HG03469 (cell line): Measurements from ENCODE around the gene SLC25A21.
"Not testable (repeated sequence)": the region's sequence is repeated elsewhere in the genome, so short reads cannot be mapped to it uniquely, and the experiment has no call there.

Experiments
- ATAC-seq: cut with Tn5 transposase; IDR thresholded peaks from one replicate; pipeline ENCODE4 v1.9.1; 2021; ENCODE audit warnings: mild to moderate bottlenecking, moderate library complexity, moderate number of reproducible peaks; ENCODE audit not compliant: unreplicated experiment

Gene SLC25A21

DNA sequence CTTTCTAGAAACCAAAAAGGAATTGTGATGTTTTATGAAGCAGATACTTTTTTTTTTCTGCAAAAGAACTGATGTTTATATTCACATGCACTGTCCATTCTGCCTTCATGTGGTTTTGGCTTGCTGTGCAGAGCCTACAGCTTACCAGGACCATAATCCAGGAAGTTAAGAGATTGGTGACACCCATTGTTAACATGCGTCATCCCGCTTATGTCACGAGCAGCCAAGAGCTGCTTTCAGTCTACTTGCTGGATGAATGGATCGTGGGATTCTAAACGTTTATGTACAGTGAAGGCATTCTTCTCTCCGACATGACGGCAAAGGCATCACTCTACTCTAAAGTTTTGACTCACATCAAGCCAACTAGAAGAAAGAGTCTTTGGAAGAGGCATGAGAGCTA is 434.1 kb downstream of the SLC25A21 start:
- no peak for ATAC-seq

DNA sequence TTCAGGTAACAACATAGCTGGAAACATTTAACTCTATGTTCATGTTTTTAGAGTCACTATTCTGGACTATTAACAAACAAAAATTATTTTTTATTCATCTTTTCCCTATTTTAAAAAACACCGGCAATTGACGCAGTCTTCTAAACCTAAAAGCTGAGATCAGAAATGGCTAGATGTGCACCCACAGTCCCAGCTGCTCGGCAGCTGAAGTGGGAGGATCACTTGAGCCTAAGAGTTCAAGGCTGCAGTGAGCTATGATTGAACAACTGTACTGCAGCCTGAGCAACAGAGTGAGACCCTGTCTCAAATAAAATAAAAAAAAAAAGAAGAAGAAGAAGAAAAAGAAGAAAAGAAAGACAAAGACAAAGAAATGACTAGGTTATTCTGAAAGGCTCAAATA is 446.3 kb downstream of the SLC25A21 start:
- no peak for ATAC-seq

DNA sequence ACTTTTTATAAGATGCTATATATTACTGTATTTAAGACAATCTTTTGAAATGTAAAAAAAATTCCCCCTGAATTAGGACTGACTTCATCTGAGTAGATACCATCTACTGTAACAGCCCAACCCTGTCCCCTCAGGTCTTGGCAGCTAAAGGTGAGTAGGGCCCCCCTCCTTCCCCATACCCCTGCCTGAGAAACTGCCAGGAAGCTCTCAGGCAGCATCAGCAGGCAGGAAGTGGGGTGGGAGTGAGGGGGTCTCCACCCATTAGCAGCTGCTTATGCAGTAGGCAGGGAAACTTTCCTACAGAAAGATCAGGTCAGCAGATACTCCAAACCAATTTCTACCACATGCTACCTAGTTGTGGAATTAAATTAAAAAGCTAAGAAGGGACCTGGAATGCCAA is 448.2 kb downstream of the SLC25A21 start:
- ATAC-seq, result no peak

DNA sequence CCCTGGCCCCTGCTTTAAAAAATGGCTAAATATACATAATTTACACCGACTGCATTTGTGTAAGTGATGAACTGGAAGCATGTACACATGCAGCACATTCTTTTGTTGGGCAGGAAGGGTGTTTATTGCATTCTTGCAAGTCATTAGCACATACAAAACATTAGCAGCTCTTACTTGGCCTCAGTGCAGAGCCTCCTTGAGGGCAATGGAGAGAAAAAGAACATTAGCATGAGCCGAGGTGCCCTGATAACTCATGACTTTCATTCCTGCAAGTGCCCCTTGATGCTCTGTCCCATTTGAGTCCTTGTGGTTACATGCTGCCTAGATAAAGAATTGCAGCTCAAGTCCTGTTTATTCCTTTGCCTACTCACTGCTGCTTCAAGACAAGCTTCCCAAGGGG is 448.9 kb downstream of the SLC25A21 start:
- ATAC-seq, result no peak

DNA sequence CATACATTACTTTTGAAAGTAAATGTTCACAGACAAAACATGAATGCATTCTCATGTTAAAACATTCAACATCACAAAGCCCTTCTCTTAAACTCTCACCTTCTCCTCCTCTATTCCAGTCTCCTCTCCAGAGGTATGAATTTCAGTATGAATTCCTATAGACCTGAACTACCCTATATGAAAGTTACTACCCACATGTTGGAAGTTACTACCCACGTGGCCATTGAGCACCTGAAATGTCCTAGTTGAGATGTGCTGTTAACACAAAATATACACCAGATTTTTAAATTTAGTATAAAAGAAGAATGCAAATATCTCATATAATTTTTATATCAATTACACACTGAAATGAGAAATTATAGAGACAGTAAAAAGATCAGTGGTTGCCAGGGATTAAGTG is 450.5 kb downstream of the SLC25A21 start:
- ATAC-seq, result no peak

DNA sequence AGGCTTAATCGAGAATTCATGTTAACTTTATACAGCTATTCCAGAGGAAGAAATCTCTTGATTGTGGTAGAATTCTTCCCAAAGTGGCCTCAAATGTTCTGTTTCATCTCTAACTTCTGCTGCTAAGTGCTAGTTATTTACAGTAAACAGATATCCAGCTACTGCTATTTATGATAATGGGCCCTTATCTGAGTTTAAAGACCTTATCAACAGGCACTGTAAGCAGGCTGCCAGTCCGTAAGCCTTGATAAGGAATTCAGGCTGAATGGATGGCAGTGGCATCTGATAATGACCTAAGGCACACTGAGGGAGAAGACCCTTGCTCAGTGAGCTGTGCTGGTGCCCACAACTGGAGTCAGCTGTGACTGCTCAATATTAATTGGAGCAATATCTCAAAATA is 451.7 kb downstream of the SLC25A21 start:
- no peak for ATAC-seq

DNA sequence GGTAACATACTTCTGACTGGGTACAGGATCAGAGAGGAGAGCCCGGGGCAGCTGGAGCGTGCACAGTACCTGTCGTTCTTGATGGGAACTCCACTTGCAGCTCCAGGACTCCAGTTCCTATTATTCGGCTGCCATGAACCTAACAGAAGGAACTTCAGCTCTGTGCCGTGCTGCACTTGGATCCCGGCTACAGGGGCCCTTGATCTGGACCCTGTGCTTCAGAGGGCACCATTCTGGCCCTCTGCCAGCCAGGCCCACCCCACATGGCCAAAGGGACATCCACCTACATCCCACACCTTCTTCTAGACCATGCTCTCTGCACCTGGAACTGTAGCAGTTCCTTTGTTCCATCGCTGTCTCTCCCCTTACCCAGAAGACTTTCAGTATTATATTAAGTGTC is 452.6 kb downstream of the SLC25A21 start:
- no peak for ATAC-seq

DNA sequence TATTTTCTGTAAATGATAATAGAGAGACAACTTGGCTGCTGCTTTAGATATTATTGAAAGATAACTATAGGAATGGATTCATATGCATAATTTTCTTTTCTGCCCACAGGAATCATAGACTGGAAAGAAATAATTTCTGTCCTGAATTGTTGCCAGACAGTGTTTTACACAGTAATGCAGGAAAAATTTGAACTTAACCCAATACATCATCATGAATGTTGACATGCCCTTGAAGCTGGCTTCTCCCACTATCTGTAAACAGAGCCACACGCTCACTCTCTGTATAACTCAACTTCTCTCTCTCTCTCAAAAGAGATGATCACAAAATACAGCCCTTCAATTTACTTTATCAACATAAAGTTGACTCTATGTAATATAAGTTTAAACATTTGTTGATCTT is 454.2 kb downstream of the SLC25A21 start:
- ATAC-seq, result no peak

DNA sequence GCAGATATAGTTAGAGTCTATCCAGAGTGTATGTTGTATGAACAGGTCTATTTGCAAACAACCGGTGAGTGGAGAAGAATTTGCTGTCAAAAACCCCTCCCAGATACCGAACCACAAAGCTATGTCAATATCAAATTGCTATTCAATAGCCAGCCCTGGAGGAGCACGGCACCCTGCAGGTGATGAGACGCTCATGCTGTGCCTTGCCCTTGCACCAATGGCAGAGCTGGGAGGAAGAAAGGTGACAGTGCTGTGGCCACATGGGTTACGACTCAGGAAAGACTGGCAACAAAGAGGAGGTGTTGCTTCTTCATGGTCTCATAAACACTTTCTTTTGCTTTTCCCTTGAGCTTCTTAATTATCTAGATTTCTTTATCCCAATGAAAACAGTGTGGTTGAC is 455.0 kb downstream of the SLC25A21 start:
- ATAC-seq, result no peak

DNA sequence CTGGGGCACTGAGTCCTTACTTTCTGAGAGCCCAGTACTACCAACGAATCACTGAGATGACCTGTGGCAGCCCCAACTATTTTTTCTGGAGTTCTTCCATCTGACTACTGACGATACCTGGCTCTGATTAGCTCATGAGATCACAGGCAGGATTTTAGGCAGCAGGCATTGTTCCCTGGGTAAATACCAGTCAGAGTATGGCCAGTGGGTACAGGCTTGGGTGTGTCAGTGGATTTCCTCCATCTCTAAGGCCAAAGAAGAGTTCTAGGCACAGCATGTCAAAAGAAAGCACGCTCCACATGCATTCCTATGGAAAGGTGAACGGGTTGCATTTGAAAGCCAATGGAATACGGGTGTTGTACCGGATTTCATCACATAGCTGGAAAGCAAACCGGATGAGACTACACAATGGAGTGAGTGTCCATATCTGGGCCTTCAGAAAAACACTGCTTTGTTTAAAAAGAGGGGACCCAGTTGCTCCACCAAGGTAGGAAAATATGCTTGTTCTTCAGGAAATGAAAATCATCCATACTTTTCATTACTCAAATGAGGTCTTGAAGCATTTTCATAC is 455.7 kb downstream of the SLC25A21 start:
- ATAC-seq, result no peak

DNA sequence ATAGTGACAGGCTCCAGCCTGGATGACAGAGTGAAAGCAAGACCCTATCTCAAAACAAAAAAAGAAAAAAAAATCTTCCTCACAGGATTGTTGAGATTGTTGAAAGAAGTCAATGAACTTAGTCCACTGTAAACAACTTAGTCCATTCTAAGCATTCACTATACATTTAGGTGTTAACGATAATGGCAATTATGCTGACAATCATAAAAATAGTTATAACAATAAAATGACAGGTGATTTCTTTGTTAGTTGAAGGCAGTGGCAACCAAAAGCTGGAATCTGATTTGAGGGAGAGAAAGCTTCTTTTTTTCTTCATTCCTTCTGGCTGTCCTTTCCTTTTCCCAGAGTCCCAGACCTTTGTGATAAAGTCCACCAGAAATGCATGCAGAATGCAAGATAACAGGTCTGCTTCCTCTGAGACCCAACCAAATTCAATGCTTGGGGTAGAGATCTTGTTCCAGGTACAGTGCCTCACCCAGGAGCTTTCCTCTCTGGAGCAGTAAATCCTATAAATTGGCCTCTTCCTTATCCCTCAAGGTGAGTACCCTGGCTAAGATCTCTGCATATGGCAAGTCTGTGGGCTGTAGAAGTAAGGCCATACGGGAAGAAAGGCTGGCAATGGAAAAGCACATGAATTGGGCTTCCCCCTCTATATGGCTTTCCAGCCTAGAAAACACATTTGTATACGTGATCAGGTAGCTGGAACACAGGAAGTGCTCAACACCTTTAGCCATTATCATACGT is 458.3 kb downstream of the SLC25A21 start:
- ATAC-seq, result no peak

DNA sequence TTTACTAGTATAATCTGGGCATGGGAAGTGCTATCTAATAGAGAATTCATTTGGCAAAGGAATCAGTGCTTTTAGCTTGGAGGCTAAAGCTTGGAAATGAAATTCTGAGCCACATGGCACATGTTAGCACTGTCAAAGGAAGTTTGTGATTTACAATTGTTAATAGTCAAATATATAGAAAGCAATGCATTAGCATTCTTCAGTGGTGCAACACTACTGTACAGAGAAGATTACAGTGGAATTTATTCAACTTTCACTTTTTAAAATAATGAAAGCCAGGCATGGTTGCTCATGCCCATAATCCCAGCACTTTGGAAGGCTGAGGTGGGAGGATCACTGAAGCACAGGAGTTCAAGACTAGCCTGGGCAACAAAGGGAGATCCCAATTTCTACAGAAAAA is 464.8 kb downstream of the SLC25A21 start:
- ATAC-seq, result no peak

DNA sequence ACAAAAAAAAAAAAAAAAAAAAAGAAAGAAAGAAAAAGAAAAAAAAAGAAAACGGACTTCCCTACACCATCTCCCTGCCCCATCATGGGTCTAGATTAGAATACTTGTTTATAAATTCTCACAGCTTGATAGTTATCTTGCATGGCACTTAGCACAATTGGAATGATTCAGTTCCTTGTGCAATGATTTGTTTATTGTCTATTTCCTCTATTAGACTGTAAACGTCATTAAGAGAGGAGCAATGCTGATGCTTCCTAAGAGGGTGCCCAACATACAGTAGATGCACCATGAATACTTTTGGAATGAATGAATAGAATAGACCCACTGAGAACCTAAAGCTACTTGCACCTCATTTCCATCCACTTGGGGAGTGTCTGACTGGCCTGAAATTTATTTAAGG is 469.9 kb downstream of the SLC25A21 start:
- ATAC-seq, result no peak

DNA sequence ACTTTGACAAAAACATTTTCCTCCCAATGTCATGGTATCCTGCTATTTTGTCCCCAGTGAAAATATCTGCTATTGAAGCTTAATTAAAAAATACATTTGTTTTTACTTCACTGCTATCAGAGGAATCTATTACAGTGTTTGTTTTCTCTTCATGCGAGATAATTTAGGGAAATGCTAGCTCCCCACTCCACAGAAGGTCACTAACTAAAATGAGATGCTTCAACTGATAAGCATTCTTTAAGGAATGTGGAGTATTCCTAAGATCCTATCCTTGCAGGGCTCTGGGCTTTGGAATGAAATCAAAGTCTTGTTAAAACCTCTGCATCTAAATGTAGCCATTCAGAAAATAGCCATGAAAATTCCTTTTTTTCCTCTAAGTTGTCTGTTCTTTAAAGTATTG is 471.3 kb downstream of the SLC25A21 start:
- no peak for ATAC-seq

DNA sequence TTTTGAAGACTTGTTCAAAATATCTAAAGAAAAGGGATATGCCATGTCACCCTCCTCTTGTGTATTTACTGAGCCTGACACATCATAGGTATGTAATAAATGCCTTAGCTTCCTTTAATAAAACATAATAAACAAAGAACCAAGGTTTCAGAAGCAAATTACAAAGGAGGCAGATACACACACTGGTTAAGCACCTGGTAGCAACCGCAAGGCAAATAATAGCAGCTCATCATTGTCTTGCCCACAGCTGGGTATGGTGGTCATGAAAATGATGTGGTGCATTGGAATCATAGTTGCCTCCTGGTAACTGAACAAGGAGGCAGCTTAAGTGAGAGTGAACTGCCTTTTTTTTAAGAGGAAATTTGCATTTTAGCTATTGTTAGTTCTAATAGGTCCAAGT is 471.8 kb downstream of the SLC25A21 start:
- ATAC-seq, result no peak

DNA sequence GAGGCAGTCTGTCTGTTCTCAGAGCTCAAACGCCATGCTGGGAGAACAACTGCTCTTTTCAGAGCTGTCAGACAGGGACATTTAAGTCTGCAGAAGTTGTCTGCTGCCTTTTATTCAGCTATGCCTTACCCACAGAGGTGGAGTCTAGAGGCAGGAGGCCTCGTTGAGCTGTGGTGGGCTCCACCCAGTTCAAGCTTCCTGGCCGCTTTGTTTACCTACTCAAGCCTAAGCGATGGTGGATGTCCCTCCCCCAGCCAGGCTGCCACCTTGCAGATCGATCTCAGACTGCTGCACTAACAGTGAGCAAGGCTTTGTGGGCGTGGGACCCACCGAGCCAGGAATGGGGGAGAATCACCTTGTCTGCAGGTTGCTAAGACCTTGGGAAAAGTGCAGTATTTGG is 473.0 kb downstream of the SLC25A21 start:
- ATAC-seq, result not testable (repeated sequence)

DNA sequence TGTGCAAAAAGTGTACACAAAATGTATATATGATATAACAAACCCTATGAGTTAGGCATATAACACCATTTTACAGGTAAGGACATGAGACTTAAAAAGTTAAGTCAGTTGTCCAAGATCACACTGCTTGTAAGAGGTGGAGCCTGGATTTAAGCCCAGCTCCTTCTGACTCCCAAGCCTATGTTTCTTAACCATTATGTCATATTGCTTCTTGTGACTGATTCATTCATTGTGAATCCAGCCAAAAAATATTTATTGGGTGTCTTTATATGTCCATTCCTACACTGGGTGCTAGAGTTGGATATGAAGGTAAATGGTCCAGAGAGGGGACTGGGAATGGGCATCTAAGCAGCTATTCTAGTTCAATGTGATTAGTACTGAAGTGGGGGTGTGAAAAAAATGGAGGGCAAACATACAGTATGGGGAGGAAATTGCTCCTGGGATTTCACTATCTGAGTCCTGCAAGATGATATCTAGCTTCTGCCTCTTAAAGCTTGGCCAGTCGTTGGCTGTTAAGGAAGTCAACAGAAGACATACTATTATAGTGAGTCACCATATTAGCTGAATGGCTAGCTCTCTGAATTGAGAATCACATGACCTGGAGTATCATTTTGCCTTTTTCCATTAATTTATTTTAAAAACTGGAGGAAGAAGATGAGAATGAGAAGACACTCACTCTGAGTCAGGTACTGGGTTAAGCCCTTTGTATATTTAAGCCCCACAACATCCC is 481.9 kb downstream of the SLC25A21 start:
- ATAC-seq, result no peak

DNA sequence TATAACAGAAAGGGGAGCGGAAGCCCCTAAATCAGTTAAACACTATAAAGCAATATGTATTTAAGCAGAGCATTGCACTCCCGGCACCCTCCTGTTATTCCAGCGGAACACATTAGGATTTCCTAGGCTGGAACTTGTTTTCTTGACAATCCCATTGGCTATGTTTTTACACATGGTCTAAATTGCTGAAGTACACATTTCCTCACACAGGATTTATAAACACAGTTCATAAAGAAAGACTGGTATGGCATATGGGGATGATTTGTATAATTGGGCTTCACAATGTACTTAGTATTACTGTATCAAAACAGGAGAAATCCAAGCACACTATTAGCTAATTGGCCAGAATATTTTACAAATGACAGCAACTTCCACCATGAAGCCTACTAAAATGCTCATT is 487.5 kb downstream of the SLC25A21 start:
- no peak for ATAC-seq

DNA sequence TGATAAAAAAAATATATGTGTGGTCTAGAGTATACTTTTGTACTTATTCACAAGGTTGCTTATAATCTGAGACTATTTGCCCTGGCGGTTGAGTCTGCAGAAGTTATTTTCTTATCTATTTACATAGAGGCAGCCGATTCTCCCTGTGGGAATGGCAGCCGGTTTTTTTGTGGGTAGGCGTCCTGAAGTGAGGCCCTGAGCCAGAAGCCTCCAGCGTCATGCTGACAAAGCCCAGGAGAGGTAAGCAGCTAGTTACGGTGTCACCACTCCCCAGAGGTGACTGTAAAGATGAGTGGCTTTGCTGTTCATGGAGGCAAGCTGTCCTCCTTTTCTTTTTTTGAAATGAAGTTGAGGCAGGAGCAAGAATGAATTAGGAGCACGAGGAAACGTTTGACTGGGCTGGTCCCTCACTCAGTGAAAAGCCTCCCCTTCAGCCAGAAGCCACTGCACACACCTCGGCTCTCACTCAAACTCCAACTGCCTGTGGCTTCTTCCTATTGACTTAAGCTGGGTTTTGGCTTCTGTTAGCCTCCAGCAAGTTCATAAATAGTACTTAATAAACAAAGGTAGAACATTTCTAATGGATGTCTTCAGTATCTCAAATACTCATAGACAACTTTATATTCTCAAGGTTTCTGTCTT is 489.2 kb downstream of the SLC25A21 start:
- no peak for ATAC-seq

DNA sequence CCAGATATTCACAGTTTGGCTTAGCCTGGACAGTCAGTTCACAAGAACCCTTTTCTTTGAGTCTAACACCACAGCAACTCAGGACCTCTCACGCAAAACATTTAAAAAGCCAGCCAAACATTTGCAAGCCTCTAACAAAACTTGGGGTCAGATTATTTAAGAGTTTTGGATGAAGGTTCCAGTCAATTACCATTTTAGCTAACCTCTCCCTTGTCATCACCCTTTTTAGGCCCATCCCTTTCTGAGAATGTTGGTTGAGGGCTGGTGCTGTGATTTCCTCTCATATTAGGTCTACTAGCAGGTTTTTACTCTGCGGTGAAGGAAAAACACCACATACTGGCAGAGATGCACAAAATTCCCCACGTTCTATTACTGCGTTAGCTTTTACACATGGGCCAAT is 490.1 kb downstream of the SLC25A21 start:
- no peak for ATAC-seq

DNA sequence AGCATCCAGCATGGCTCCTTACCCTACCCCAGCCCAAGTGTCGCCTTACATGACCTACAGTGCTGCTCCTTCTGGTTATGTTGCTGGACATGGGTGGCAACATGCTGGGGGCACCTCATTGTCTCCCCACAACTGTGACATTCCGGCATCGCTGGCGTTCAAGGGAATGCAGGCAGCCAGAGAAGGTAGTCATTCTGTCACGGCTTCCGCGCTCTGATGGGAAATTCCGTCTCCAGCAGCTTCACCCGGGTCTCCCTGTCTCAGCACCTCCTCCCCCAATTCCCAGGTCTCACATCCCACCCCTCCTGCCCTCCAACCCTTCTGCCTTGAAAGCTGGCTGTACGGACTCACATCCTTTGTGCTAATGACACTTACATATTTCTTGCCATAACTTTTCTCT is 496.2 kb downstream of the SLC25A21 start:
- ATAC-seq, result no peak

DNA sequence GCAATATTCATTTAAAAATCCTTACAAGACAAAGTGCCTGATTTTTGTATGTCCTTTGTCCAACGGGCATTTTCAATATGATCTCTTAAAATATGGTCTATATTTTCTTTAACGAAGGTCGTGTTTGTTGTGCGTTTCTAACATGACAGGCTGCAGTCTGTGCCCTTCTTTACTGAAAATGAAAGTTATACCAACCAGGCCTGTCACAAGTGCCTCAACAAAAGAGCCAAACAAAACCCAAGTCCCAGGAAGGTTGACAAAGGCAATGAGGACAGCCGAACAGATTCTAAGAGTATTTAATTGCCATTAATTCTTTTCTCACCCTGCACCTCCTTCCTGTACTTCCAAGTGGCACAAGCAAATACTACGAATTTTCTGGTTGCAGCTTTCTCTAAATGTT is 496.8 kb downstream of the SLC25A21 start:
- no peak for ATAC-seq
